SK-N-DZ (cell line): ENCODE results near the gene GCNT4.

Experiments used
- DNase-seq: peaks from one replicate; pipeline ENCODE4 v3.0.0-alpha.2; 2015; ENCODE audit warnings: low spot score

GCNT4 gene

DNA sequence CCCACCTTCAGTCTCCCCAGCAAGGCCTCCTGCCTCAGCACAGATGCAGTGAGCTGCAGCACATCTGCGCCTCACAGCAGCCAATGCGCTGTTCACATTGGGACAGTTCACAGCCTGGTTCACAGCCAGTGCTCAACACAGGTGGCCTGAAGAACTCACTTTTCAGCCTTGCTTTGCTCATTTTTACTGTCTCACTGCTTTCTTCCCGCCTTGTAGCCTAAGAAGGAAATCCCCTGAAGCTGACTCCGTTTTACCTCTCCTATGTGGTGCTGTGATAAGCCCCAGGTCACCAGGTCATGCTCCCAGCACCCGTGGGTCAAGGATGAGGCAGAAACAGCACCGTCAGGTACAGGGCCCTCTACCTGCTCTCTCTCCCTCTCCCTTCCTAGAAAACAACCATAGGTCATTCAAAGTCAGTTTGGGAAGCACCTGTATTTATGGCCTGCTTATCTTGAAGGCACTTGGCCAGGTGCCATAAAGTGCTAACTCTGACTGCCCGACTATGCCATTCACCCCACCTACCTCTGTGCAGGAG lies 1.1 kb downstream of the GCNT4 start:
- DNase-seq = no peak

DNA sequence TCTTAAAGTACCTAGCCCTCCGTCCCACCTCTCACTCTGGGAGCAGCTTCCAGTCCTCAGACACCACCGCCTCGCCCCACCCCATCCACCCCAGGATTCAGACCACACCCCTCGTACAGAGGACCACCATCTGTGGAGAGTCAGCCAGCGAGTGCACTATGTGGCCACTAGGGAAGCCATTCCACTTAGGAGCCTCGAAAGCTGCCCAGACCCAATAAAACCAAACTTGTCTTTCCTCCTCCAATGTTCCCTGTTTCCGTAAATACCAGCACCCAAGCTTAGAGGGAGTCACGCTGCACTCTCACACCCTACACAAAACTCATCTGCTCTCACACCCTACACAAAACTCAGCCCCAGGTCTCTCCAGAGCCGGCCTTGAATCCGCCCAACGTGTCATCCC lies 1.9 kb downstream of the GCNT4 start:
- DNase-seq = peak; percentile 40

DNA sequence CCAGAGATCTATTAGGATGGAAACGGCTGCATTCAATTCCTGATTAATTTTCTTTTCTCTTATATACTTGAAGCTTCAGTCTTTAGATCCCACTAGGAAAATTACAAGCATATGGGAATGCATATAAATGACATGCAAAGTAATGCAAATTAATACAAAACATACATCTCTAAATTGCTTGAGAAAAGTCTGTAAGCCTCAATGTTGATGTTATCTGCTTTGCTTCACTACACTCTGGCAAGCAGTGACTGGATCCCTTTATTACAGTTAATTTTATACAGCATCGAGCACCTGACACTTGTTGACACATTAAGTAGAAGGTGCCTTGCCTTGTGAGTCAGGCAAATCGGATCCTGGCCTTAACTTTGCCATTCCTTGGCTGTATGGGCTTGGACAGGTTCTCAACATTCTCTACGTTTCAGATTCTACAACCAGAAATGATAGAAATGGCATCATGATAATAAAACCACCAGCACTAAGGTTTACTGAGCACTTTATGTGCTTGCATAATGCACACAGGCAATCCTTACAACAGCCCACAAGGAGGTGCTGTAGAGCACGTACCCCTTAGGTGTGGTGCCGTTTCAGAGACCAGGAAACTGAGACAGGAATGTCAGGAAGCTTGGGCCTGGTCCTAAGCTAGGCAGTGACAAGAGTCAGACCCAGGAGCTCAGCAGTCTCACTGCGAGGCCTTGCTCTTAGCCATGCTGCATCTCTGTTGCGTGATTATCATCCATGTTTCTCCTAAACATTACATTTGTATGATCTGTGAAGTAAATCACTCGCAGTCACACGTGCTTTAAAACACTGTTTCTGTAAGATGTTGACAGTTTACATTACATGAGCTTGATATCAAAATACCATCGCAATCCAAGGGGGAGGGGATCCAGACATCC lies 2.7 kb downstream of the GCNT4 start:
- peak; percentile 59 for DNase-seq

DNA sequence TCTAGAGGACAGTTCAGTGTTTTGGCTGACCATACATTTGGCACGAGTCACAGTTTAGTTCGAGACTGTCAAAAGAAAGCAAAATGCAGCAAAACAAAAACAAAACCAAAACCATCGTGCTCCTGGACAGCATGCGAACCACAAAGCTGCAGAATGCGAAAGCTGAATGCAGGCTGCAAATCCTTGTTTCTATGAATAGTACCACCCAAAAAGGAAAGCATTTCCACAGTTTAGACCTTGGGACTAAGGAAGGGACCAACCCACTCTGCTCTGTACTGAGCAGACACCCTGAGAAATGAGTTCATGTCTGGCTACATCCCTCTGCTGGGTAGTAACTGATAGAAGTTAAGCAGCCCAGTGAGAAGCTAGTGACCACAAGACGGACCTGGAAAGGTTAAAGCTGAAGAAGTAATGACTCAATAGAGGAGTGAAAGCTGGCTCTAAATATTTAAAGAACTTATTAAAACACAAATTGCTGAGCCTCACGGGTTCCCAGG lies 3.9 kb downstream of the GCNT4 start:
- DNase-seq = no peak

DNA sequence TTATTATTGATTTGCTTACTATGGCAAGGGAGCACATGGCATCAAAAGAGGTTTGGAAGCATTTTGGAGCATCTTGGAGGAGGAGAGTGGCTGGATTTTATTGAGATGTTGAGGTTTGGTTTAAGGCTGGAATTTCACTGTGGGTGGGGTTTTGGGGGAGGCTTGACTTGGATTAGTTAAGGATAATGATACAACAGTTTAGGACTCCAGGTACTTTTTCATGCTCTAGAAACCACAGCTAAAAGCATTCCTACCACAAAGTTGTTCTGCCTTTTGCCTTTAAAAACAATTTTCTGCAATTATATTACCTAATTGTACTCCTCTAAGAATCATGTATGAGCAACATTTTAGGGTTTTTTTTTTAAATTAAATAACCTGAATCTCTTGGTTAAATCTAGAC lies 5.0 kb downstream of the GCNT4 start:
- DNase-seq = no peak

DNA sequence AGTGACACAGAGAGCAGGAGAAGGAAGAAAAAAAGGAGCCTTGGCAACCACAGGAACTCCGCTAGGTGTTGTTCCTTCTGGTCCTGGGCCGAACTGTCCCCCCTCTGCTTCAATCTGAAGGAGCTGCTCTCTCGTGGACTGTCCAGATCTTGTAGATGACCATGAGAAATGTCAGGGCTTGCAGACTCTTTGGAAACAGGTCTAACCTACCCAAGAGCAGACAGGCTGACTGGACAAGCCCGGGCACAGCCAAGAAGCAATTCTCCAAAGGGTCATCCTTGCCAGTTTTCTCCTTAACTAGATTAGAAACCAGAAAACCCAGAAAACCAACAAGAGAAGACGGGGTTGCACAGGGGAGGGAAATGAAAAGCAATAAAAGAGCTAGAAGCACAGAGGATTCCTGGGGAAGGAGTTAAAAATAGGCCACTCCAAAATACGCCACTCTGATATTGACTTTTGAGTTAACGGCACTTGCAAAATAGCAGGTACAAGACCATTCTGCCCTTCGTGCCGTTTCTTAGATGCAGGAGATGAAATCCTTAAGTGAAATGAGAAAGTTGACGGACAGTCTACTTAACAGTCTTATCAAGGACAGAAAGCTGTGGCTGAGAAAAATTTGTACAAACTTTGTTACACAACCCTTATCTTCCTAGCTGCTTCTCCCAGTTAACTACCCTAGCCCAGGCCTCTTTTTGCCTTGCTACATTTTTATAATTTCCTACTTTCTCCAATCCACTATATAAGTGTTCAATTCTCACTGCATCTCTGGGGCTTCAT lies 5.8 kb downstream of the GCNT4 start:
- DNase-seq = no peak

DNA sequence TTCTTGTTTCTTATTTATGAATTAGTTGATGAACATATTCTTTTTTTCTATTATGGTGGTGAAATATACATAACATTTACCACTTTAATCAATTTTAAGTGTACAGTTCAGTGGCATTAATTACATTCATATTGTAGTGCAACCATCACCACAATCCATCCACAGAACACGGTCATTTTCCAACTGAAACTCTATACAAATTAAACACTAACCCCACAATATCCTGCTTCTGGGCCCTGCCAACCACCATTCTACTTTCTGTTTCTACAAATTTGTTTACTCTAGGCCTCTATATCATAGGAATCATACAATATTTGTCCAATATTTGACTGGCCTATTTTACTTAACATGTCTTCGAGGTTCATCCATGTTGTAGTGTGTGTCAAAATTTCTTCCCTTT lies 7.3 kb downstream of the GCNT4 start:
- DNase-seq = no peak

DNA sequence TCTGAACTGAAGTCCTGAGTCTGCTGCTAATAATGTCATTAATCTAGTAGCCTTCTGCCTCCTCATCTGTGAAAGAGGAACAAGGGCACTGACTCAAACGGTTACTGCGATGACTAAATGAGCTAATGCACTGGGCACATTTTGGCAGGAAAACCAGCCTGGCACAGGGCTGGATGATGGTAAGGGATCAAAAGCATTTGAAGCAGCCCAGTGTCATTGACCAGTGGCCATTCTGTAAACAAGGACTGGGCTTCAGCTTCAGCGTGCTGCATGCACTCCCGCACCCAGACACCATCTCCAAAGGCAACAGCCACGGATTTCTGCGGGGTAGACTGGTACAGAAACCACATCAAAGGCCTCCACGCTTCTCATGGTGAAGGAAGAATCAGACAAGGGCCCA lies 8.0 kb downstream of the GCNT4 start:
- DNase-seq = no peak

DNA sequence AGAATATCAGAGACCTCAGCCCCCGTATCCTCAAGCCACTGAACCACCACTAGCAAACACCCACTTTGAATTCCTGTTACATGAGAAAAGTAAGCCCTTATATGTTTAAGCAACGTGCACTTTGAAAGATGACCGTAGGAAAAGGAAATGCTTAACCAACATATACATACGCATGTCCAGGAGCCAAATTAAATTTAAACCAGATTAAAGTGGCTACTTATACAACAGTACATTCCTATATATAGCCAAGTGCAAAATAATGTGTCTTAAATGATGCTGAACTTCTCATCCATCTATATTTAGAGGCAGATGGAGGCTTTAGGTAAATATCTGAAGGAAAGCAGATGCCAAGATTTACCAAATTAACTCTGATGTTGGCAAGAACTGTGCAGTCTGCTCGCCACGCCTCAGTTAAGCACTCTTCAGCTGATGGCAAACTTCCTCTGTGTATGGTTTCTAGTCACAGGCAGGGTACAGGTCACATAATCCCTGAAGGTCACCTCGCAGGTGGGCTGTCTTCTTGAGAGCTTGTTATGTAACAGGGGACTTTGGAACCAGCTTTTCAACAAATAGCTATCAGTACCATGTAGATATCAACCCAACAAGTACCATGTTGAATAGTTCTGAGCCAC lies 8.6 kb downstream of the GCNT4 start:
- DNase-seq = no peak

DNA sequence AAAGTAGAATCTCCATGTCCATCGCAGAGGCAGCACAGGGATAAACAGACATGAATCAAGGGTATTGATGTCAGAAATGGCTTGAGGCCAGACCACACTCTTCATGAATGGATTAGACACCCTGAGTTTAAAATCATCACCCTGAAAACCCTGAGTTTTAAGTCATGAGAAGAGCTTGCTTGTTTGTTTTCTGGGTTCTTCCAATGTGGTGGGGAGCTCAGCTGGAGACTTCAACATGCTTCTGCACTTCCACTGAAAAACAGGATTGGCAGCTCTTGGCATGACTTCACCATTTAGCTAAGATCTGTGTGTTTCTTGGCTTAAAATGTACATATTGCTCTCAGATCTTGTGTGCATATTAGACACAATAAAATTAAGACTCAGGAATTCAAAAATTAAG lies 9.8 kb downstream of the GCNT4 start:
- no peak for DNase-seq

DNA sequence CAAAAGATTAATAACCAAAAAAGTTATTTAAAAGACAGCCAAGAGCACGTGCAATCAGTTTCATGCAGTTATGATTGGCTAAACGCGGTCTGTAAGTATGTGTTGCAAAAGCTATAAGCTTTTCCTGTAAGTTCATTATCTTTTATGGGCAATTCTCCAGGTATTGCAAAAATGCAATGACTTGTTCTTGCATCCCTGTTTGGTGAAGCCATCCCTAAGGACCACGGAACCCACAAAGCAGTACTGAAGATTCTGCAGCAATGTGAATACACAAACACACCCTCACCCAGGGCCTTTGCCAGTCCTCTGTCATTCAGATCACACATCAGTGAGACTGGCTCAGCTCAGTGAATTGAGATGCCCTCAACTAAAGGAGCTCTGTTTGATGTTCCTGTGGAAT lies 11.4 kb downstream of the GCNT4 start:
- DNase-seq = no peak

DNA sequence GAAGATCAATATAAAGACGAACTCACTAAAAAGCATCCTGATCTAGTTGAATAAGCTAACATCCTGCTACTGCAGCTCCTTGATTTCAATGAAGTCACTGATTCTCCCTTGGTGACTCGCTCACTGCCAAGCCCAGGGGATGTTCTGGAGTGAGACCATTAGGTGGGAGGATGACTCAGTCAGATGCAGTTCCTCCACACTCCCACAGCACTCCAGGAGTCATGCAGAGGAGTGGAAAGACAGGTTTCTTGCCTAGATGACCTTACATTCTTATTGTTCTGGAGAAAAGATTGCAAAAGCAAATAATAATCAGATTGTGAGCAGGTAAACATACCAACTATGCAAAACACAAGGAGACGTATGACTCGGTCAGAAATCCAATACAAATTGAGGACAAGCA lies 15.3 kb downstream of the GCNT4 start:
- no peak for DNase-seq

DNA sequence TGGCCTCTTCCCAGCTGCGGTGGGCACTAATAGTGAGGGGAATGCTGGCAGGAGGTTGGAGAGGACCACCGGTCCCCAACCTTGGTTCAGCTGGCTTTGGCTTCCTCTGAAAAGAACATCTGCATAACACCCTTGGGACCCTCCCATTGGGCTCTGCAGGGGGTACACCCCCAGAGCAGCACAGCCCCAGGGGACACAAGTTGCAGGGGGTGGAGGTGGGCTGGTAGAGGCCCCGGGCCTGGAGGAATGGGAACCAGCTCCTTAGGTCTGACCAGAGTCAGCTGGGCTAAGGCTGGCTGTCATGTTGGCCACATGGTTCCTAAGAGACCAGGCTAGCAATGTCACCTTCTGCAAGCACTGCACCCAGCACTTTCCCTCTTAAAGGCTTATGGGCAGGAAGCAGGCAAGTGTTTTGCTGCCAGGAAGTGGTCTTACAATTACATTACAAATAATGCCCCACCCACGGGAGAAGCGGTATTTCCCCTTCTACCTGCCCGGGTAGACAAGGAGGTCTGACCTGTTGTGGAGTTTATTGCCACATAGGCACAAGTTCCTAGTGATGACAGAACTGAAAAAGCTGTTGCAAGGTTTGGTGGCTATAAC lies 18.1 kb downstream of the GCNT4 start:
- DNase-seq = no peak

DNA sequence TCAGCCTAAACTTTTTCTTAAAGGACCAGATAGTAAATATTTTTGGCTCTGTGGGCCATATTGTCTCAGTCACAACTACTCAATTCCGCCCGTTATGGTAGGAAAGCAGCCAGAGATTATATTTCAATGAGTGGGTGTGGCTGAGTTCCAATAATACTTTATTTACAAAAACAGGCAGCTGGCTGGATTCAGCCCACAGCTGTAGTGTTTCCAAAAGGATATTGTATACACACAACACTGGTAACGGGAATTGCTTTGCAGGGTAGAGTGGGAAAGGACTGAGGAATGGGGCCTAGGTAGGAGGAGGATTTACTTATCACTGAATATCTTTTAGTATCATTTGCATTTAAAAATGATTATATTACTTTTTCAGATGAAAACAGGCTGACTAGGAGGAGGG lies 21.0 kb downstream of the GCNT4 start:
- DNase-seq = no peak

DNA sequence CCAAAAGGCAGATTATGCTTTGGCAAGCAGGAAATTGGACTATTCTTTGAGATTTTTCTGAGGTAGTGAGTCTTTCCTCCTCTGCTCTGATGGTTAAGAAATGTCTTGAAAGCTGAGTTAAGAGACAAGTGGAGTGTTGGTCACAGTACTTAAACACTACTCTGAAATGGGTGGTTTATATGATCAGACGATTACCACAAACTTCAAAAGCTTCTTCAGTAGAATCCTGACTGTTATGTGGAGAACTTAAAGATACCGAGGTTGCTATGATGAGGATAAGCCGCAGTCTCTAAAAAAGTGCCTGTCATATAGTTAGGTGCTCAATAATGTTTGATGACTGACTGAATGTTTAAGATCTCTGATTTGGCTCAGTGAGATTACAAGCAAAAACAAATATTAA lies 24.3 kb downstream of the GCNT4 start:
- DNase-seq = no peak

DNA sequence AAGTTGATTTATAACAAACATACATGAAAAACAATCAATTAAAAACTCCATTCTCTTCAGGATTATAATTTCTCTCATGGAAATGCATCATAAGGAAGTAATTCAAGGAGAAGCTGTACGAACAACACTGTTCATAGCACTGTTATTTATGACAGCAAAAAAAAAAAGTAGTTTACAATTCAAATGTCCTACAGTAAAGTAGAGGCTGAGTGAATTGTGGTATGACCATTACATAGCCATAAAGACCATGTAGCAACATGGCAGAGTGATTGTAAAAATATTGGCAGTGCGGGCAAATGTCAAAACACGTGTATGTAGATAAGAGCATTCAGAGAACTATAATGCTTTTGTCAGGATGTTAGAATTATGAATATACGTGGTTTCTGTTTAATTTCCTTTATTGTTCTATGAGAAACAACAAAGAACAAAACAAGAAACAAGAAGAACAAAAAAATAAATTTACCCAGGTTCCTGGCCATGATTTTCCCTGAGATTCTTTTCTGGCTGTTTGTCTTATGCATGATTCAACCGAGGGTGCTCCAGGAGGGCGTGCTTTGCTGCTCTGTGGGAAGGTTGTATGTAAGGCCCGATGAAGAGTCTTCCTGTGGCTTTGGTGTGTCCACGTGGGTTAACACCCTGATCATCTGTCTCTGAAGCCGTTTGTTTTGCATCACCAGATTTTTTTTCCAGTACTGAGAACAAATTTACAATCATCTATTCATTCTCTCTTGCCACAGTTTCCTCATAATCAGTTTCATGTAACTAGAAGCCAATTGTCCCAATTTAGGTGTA lies 28.8 kb downstream of the GCNT4 start:
- DNase-seq = no peak

DNA sequence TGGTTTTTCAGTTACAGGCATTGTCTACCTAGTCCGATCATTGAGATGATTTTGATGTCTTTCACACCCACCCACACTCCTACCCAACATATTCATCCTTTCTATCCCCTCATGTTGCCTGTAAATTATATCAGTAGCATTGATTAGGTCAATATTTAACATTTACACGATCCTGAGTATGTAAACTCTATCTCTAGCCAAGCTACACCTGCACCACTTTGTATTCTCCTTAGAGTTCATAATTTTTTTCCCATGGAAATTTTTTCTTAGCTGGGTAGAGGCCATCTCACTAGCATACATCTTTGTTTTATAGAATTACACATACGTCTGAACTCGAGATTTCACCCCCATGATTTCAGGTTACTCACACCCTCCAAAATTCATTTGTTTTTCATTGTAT lies 30.6 kb downstream of the GCNT4 start:
- DNase-seq = no peak

DNA sequence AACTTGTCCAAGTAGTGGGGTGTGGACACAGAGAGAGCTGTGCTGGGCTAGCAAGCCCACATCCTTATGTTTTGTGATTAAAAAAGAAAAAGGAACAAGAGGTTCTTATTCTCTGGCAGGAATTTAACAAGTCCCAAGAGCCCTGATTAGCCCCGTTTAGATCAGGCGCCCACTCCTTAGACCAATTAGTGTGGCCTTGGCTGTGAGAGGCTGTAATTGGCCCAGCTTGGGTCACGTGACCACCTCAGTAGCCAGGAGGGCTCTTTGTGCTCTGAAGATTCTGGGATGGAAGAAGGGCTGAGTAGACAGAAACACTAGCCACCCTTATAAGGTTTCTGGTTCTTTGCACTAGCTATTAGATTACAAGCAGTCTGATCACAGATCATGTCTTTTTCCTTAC lies 31.1 kb downstream of the GCNT4 start:
- peak; percentile 30 for DNase-seq

DNA sequence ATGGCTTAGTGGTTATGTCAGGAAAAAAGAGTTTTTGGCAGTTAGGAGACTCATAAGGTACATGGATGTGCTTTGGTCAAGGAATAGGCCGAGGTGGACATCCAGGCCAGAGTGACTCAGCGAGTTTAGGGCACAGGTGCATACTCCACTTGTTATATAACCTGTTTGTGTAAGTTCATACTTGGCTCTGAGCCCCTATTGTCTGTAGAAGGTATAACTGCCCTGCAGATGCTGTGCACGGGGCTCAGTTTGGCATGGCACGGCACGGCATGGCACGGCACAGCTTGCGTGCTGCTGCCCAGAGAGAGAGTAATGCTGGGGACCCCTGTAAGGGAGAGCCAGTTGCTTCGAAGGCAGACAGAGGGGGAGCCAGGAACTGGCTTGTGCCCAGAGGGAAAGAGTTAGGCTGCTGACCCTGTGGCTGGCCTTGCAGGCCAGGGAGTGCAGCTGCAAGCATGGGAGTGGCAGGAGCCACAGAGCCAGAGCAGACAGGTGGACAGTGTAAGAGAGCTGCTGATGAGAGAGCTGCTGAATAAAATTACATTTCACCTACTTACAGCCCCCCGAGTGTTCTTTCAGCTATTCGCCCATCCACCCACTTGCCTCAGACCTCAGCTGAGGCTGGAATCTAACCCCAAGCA lies 32.2 kb downstream of the GCNT4 start:
- DNase-seq = no peak
